ENCODE measurements around the gene GAST.
"Not testable (repeated sequence)": the region's sequence is repeated elsewhere in the genome, so short reads cannot be mapped to it uniquely, and the experiment has no call there.

Gene GAST, protein sequence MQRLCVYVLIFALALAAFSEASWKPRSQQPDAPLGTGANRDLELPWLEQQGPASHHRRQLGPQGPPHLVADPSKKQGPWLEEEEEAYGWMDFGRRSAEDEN

DNA sequence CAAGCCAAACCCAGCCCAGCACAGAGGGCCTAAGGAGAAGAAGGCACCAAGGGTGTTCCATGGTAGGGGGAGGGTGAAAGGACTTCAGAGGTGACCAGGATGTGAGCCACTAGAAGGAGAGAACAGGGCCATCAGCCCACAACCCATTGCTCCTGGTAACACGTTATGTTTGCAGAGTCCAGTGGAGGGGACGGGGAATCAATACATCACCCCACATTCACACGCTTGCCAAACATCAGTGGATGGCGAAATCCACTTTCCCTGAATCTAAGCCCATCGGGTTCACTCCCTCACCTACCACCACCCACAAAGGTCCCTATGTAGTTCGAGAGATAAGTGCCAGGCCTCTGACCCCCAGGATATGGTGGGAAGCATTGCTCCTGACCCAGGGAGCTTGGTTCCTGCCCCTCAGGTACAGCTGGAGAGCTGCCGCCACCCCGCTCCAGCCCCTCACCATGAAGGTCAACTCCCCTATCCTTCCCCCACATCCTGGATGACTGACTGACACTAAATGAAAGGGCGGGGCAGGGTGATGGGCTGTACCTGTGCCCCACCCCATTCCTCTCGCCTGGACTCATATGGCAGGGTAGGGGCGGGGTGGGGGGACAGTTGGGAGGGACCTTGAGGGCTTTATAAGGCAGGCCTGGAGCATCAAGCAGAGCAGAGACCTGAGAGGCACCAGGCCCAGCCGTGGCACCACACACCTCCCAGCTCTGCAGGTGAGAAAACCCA, at the start of gene GAST:
GAST (plus strand) TSS at position 663 of the 732 bp plus-strand sequence. CDS start 3,106 bp downstream, outside the sequence.
- no peak for DNase-seq

- DNase-seq, result no peak
These were observed 48.5 kb upstream of the GAST start for GRCh38 chr17:41663451-41664171.

DNA sequence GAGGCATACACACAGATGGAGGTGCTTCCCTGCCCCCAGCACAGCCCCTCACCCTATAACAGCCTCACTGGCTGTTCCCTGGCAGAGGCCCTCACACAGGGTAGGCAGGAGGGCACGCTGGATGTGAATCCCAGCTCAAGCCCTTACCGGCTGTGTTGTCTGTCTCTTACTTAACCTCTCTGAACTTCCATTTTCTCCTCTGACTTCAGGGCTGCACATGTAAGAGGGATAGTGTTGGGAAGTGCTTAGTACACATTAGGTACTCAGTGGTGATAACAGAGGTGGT, 48.0 kb upstream of the GAST start:
- no peak for DNase-seq

DNA sequence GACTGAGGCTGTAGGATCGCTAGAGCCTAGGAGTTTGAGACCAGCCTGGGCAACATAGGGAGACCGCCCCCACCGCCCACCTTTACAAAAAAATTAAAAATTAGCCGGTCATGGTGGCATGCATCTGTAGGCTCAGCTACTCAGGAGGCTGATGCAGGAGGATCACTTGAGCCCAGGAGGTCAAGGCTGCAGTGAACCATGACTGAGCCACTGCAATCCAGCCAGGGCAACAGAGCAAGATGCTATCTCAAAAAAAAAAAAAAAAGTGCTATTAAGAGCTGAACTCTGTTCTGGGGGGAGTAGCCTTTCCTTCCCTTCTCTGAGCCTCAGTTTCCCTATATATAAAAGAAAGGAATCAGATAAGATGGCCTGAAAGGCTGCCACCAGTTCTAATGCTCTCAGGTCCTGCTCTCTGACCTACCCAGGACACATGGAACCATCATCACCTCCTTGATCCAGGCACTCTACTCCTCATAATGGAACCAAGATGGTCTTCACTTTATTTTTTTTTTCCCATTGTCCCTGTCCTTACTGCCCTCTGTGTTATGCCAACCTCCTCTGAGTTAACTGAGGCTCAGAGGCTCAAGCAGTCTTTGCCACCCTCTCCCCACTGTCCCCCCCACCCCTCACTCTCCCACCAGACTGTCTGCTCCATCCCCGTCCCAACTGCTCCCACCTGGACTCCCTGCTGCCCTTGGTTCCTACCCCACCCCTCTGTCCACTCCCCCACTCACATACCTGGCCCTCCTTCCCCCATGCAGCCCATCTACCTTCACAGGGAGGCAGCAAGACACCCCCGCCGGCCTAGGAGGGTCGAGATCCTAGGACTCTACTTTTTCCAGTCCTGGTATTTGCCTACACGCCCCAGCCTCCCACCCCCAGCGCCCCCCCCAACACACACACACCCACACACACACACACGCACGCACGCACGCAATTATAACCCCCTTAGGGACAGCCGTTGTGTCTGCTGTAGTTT, 47.3 kb upstream of the GAST start:
- DNase-seq, result no peak

DNA sequence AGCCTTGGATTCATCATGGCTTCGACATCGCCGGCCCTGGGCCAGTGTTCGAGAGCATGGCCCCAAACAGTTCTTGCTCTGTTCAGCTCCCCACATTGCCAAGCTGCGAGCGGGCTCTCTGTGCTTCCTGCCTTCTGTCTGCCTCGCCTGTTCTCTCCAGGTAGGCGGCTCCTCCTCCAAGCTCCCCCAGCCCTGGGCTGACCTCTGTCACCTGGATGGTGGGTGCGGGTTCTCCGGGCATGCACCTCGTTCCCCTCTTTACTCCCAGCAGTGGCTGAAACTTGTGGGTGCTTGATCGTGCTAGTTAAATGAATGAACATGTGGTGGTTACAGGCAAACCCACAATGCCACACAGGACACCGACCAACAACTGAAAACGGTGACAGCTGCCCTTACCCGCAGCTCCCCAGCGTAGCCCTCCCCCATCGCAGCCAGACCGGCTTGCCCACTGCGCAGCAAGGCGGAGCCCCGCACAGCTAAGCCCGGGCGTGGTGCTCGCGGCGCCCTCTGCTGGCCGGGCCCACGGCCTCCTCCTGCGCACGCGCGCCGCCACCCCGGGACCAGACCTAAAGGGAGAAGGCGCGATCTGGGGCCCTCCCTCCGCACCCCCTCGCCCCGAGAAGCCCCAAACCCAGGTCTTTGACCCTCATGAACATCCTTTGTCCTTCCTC, 46.4 kb upstream of the GAST start:
- peak; percentile 91 for DNase-seq

DNA sequence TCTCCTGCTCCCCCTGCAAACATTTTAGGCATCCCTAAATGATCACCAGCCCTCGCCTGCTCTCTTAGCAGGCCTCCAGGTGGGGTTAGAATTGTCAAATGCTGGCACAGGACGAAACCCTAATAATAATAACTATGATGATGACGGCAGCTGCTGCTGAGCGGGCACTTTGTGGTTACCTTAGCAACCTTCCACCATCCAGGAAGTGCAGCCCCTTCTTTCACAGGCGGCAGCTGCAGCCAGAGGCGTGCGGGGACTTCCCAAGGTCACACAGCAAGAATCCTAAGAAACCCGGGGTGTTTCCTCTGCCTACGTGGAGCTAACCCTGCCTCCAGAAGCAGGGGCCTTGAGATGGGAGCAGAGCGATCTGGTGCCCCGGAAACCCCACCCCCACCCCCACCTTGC, 45.9 kb upstream of the GAST start:
- DNase-seq, result peak; percentile 95

DNA sequence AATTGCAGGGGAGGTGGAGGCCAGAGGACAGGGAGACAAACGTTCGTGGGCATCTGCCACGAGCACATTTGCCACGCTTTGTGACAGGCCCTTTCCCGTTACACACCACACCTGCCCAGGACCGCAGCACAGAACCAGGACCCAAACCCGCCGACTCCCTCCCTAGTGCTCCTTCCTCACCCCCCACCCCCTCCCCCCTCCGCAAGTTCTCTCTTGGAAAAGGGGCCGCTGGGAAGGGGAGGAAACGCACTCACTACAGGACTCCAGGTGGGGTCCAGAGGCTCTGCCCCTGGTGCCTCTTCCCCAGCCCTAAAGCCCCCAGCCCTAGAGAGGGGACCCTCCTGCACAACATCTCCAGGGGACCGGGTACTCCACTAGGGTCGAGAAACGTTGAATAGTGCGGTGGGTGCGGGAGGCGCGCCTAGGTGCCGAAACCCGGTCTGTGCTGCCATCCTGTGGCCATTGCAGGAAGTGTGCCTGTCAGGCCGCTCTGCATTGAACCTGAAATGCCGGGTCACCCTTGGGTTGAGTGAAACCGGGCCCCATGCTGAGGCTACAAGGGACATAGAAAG, 45.3 kb upstream of the GAST start:
- DNase-seq, result peak; percentile 88

GRCh38 chr17:41667280-41668041, 44.7 kb upstream of the GAST start:
- no peak for DNase-seq

GRCh38 chr17:41672153-41672552, 40.0 kb upstream of the GAST start:
- no peak for DNase-seq

DNA sequence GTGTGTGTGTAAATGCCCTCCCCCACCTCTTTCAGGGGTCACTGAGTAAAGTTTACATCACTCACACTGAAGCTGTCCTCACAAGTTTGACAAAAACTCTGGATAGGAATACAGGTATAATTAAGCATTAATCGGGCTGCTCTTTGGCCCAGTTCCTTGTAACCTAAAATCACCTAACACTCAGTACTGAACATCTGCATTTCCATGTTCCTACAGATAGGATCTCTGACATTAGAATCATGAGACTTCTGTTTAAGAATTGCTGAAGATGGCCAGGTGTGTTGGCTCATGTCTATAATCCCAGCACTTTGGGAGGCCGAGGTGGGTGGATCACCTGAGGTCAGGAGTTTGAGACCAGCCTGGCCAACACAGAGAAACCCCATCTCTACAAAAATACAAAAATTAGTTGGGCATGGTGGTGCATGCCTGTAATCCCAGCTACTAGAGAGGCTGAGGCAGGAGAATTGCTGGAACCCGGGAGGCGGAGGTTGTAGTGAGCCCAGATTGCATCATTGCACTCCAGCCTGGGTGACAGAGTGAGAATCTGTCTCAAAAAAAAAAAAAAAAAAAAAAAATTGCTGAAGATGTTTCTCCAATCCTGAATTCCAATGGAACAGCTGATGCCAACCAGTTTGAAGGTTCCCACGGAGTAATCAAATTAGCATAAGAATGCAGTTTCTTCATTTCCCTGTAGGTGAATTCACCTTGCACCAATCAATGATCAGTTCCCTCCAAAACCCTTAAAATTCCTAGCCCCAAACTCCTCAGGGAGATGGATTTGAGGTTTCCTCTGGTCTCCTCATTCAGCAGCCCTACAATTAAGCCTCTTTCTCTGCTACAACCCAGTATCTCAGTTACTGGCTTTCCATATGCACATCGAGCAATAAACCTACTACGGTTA, 36.7 kb upstream of the GAST start:
- DNase-seq, result not testable (repeated sequence)

DNA sequence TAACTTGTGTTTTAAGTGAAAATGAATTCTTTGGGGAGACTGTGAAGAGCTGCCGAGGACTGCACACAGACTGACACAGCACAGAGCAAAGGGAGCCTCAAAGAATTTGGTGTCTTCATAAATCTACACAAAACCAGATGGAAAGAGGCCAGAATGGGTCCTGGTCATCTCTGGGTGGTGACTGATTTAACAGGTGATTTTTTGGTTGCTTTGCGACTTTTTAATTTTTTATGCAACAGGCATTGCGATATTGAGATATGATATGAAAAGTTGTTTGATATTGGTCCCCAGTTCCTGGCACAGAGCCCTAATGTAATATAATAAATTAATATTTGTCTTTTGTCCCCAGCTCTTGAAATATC, 36.1 kb upstream of the GAST start:
- no peak for DNase-seq

DNA sequence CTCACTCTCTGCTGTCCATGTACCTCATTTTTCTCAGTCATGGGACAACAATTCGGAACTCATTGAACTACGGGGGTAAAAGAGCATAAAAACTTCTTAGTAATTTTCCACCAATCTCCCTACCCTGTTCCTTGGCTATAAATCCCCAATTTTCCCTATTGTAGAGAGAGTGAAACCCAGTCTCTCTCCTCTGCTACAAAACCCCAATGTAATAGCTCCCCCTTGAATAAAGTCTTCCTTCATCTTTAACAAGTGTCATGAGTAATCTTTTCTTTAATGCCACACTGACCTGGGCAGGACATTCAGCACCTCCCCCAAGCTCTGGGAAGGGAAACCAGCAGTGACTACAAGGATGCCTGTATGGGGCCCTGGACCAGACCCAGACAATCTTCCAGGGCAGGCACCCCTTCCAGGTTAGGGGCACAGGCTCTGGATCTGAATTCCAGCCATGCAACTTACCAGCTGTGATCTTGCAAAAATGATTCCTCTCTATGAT, 33.7 kb upstream of the GAST start:
- DNase-seq, result no peak

GRCh38 chr17:41678907-41679739, 33.0 kb upstream of the GAST start:
- peak; percentile 81 for DNase-seq

GRCh38 chr17:41679740-41680425, 32.2 kb upstream of the GAST start:
- no peak for DNase-seq

DNA sequence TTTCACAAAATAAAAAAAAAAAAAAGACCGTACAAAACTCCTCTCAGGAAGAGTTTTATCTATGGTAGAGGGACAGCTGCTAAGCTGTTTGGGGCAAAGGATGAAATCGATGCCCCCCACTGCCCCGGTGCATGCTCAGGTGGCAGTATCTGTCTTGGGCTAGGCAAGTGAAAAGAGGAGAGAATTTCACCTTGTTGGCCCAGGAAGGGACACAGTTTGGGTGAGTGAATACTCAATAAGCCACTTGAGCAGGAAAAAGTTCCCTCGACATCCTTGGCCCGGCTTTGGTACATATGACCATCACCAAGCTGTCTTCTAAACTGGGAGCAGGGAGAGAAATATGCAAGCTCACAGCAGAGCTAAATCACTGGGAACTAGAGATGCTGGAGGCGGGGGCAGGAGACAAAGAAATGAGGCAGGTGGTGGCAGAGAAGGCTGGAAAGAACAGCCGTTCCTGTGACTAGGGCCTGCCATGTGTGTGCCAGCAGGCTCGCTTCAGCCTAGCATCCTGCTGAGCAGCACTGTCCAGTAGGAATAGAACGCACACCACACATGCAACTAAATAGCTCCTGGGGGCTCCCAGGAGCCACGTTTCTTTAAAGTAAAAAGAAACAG, 31.6 kb upstream of the GAST start:
- no peak for DNase-seq

- no peak for DNase-seq
These were observed 30.4 kb upstream of the GAST start for GRCh38 chr17:41681776-41682175.

DNA sequence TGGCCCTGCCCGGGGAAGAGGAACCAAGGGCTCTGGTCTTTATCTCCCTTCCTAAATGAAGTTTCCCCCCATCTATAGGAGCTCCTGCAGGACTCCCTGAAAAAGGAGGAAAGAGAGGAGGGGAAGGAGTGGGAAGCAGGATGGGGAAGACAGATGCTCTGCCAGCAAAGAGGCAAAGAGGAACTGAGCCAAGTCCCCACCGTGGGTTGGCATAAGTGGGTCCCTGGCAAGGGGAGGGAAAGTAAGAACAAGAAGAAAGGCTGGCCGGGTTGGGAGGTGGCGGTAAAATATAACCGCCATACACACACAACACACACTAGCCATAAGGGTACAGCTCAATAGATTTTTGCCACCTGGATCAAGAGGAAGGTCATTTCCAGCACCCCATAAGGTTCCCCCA, 29.5 kb upstream of the GAST start:
- no peak for DNase-seq

GRCh38 chr17:41683441-41684007, 28.6 kb upstream of the GAST start:
- DNase-seq, result no peak
